ENCODE results near the gene IGF2.
"Not testable (repeated sequence)": the region's sequence is repeated elsewhere in the genome, so short reads cannot be mapped to it uniquely, and the experiment has no call there.

Gene IGF2

GRCh38 chr11:2178055-2178773, 39.0 kb upstream of the IGF2 start:
- not testable (repeated sequence) for H3K27me3 ChIP-seq (ENCODE audit: control insufficient read depth, insufficient read depth, low read length); H3K36me3 ChIP-seq (ENCODE audit: control insufficient read depth, low read depth, low read length); H3K4me1 ChIP-seq (ENCODE audit: control insufficient read depth, low read depth, low read length); H3K4me3 ChIP-seq (ENCODE audit: low read length); H3K27ac ChIP-seq (ENCODE audit: low read length); H3K9ac ChIP-seq (ENCODE audit: low read length); H3K9me3 ChIP-seq (ENCODE audit: control insufficient read depth, low read depth, low read length)

- H3K9me3 ChIP-seq (ENCODE audit: control insufficient read depth, low read depth, low read length), result no peaks in the 10 kb centered on the region
- no peaks in the 10 kb centered on the region for H3K4me1 ChIP-seq (ENCODE audit: control insufficient read depth, low read depth, low read length)
- no peaks in the 10 kb centered on the region for H3K36me3 ChIP-seq (ENCODE audit: control insufficient read depth, low read depth, low read length)
- no peak overlapping the region for H3K4me3 ChIP-seq (ENCODE audit: low read length)
- H3K9ac ChIP-seq (ENCODE audit: low read length), result no peak overlapping the region
- no peaks in the 10 kb centered on the region for H3K27me3 ChIP-seq (ENCODE audit: control insufficient read depth, insufficient read depth, low read length)
- no peak overlapping the region for H3K27ac ChIP-seq (ENCODE audit: low read length)
These were observed 37.9 kb upstream of the IGF2 start for GRCh38 chr11:2177076-2177475.

- H3K4me1 ChIP-seq (ENCODE audit: control insufficient read depth, low read depth, low read length), result no peaks in the 10 kb centered on the region
- no peak overlapping the region for H3K9ac ChIP-seq (ENCODE audit: low read length)
- H3K4me3 ChIP-seq (ENCODE audit: low read length), result no peak overlapping the region
- no peaks in the 10 kb centered on the region for H3K36me3 ChIP-seq (ENCODE audit: control insufficient read depth, low read depth, low read length)
- no peaks in the 10 kb centered on the region for H3K9me3 ChIP-seq (ENCODE audit: control insufficient read depth, low read depth, low read length)
- H3K27ac ChIP-seq (ENCODE audit: low read length), result no peak overlapping the region
- no peaks in the 10 kb centered on the region for H3K27me3 ChIP-seq (ENCODE audit: control insufficient read depth, insufficient read depth, low read length)
These were observed 37.3 kb upstream of the IGF2 start for GRCh38 chr11:2176389-2176900.

GRCh38 chr11:2175659-2176058, 36.5 kb upstream of the IGF2 start:
- Histone ChIP-seq H3K9me3 (ENCODE audit: control insufficient read depth, low read depth, low read length) (no peaks in the 10 kb centered on the region), H3K4me3 (ENCODE audit: low read length) (no peak overlapping the region), H3K4me1 (ENCODE audit: control insufficient read depth, low read depth, low read length) (no peaks in the 10 kb centered on the region), H3K36me3 (ENCODE audit: control insufficient read depth, low read depth, low read length) (no peaks in the 10 kb centered on the region), H3K27me3 (ENCODE audit: control insufficient read depth, insufficient read depth, low read length) (no peaks in the 10 kb centered on the region), H3K9ac (ENCODE audit: low read length) (no peak overlapping the region), H3K27ac (ENCODE audit: low read length) (no peak overlapping the region)

GRCh38 chr11:2174361-2174760, 35.2 kb upstream of the IGF2 start:
- Histone ChIP-seq H3K4me3 (ENCODE audit: low read length) (no peak overlapping the region), H3K36me3 (ENCODE audit: control insufficient read depth, low read depth, low read length) (no peaks in the 10 kb centered on the region), H3K27me3 (ENCODE audit: control insufficient read depth, insufficient read depth, low read length) (no peaks in the 10 kb centered on the region), H3K27ac (ENCODE audit: low read length) (no peak overlapping the region), H3K4me1 (ENCODE audit: control insufficient read depth, low read depth, low read length) (no peaks in the 10 kb centered on the region), H3K9ac (ENCODE audit: low read length) (no peak overlapping the region), H3K9me3 (ENCODE audit: control insufficient read depth, low read depth, low read length) (no peaks in the 10 kb centered on the region)

- Histone ChIP-seq H3K36me3 (ENCODE audit: control insufficient read depth, low read depth, low read length) (no peaks in the 10 kb centered on the region), H3K4me3 (ENCODE audit: low read length) (no peak overlapping the region), H3K27me3 (ENCODE audit: control insufficient read depth, insufficient read depth, low read length) (no peaks in the 10 kb centered on the region), H3K9ac (ENCODE audit: low read length) (no peak overlapping the region), H3K4me1 (ENCODE audit: control insufficient read depth, low read depth, low read length) (no peaks in the 10 kb centered on the region), H3K9me3 (ENCODE audit: control insufficient read depth, low read depth, low read length) (no peaks in the 10 kb centered on the region), H3K27ac (ENCODE audit: low read length) (no peak overlapping the region)
These were observed 34.6 kb upstream of the IGF2 start for GRCh38 chr11:2173761-2174160.

GRCh38 chr11:2173150-2173693, 34.0 kb upstream of the IGF2 start:
- no peaks in the 10 kb centered on the region for H3K36me3 ChIP-seq (ENCODE audit: control insufficient read depth, low read depth, low read length)
- H3K4me3 ChIP-seq (ENCODE audit: low read length), result no peak overlapping the region
- no peaks in the 10 kb centered on the region for H3K9me3 ChIP-seq (ENCODE audit: control insufficient read depth, low read depth, low read length)
- no peak overlapping the region for H3K9ac ChIP-seq (ENCODE audit: low read length)
- no peaks in the 10 kb centered on the region for H3K4me1 ChIP-seq (ENCODE audit: control insufficient read depth, low read depth, low read length)
- no peaks in the 10 kb centered on the region for H3K27me3 ChIP-seq (ENCODE audit: control insufficient read depth, insufficient read depth, low read length)
- H3K27ac ChIP-seq (ENCODE audit: low read length), result no peak overlapping the region

- Histone ChIP-seq H3K4me1 (ENCODE audit: control insufficient read depth, low read depth, low read length) (no peaks in the 10 kb centered on the region), H3K27ac (ENCODE audit: low read length) (no peak overlapping the region), H3K36me3 (ENCODE audit: control insufficient read depth, low read depth, low read length) (no peaks in the 10 kb centered on the region), H3K4me3 (ENCODE audit: low read length) (no peak overlapping the region), H3K27me3 (ENCODE audit: control insufficient read depth, insufficient read depth, low read length) (no peaks in the 10 kb centered on the region), H3K9me3 (ENCODE audit: control insufficient read depth, low read depth, low read length) (no peaks in the 10 kb centered on the region), H3K9ac (ENCODE audit: low read length) (no peak overlapping the region)
These were observed 33.5 kb upstream of the IGF2 start for GRCh38 chr11:2172676-2173075.

GRCh38 chr11:2171591-2172003, 32.4 kb upstream of the IGF2 start, which contains the start of gene TH:
TH (minus strand) TSS chr11:2171815; CDS start chr11:2171786, 29 bp downstream.
- Histone ChIP-seq H3K27me3 (ENCODE audit: control insufficient read depth, insufficient read depth, low read length) (peaks cover 7% of the 10 kb centered on the region), H3K9ac (ENCODE audit: low read length) (no peak within 1 kb of the TSS), H3K4me1 (ENCODE audit: control insufficient read depth, low read depth, low read length) (no peaks in the 10 kb centered on the region), H3K4me3 (ENCODE audit: low read length) (no peak within 1 kb of the TSS), H3K27ac (ENCODE audit: low read length) (no peak within 1 kb of the TSS), H3K9me3 (ENCODE audit: control insufficient read depth, low read depth, low read length) (no peaks in the 10 kb centered on the region), H3K36me3 (ENCODE audit: control insufficient read depth, low read depth, low read length) (no peaks in the 10 kb centered on the region)

GRCh38 chr11:2169626-2170570, 30.7 kb upstream of the IGF2 start:
- no peaks in the 10 kb centered on the region for H3K9me3 ChIP-seq (ENCODE audit: control insufficient read depth, low read depth, low read length)
- H3K27me3 ChIP-seq (ENCODE audit: control insufficient read depth, insufficient read depth, low read length), result peaks cover 10% of the 10 kb centered on the region
- no peak overlapping the region for H3K4me3 ChIP-seq (ENCODE audit: low read length)
- no peak overlapping the region for H3K9ac ChIP-seq (ENCODE audit: low read length)
- H3K4me1 ChIP-seq (ENCODE audit: control insufficient read depth, low read depth, low read length), result no peaks in the 10 kb centered on the region
- H3K27ac ChIP-seq (ENCODE audit: low read length), result no peak overlapping the region
- H3K36me3 ChIP-seq (ENCODE audit: control insufficient read depth, low read depth, low read length), result no peaks in the 10 kb centered on the region

- Histone ChIP-seq H3K27ac (ENCODE audit: low read length) (no peak overlapping the region), H3K9me3 (ENCODE audit: control insufficient read depth, low read depth, low read length) (no peaks in the 10 kb centered on the region), H3K4me1 (ENCODE audit: control insufficient read depth, low read depth, low read length) (no peaks in the 10 kb centered on the region)
These were observed 29.8 kb upstream of the IGF2 start for GRCh38 chr11:2169005-2169378.

More at GRCh38 chr11:2169005-2169378, 29.8 kb upstream of the IGF2 start:
- H3K27me3 ChIP-seq (ENCODE audit: control insufficient read depth, insufficient read depth, low read length), result peaks cover 10% of the 10 kb centered on the region
- H3K4me3 ChIP-seq (ENCODE audit: low read length), result no peak overlapping the region
- no peak overlapping the region for H3K9ac ChIP-seq (ENCODE audit: low read length)
- no peaks in the 10 kb centered on the region for H3K36me3 ChIP-seq (ENCODE audit: control insufficient read depth, low read depth, low read length)
